ENCODE results near the gene ASIC3. TPM values are rescaled to one million over a fixed set of nuclear protein-coding genes. Genes with fewer than 3 reads are reported as not detected.

The ASIC3 gene
- total RNA-seq, 2 donors from 2014 or later = 2.8 to 4.7 TPM

GRCh38 chr7:151060416-151061212 is 12.3 kb downstream of the ASIC3 start:
- peak overlapping the region; percentile 93 for H3K4me3 Mint-ChIP-seq
- no peaks in the 10 kb centered on the region for H3K9me3 Mint-ChIP-seq
- DNase-seq (ENCODE audit: low spot score) = no peak
- H3K36me3 Mint-ChIP-seq = no peaks in the 10 kb centered on the region
- H3K27me3 Mint-ChIP-seq = no peaks in the 10 kb centered on the region
- peaks cover 28% of the 10 kb centered on the region in 2 donors for H3K4me1 Mint-ChIP-seq (ENCODE audit: low read depth in 2 of 2)
- H3K27ac Mint-ChIP-seq = peak overlapping the region in 1 of 2 donors; percentile 92
- no peak for ATAC-seq

- Mint-ChIP-seq H3K27ac (peak overlapping the region in 1 of 2 donors; percentile 68), H3K4me1 (ENCODE audit: low read depth in 2 of 2) (peaks cover 28% of the 10 kb centered on the region in 2 donors), H3K4me3 (peak overlapping the region; percentile 93), H3K9me3 (no peaks in the 10 kb centered on the region), H3K36me3 (no peaks in the 10 kb centered on the region), H3K27me3 (no peaks in the 10 kb centered on the region)
- ATAC-seq = no peak
- DNase-seq (ENCODE audit: low spot score) = no peak
Measured at GRCh38 chr7:151061213-151062110, 13.1 kb downstream of the ASIC3 start.

GRCh38 chr7:151062111-151062398 is 13.7 kb downstream of the ASIC3 start:
- Mint-ChIP-seq H3K4me3 (no peak overlapping the region), H3K36me3 (no peaks in the 10 kb centered on the region)

GRCh38 chr7:151062399-151063211 is 14.3 kb downstream of the ASIC3 start:
- Mint-ChIP-seq H3K36me3 (no peaks in the 10 kb centered on the region), H3K4me3 (no peak overlapping the region), H3K9me3 (no peaks in the 10 kb centered on the region)

More at GRCh38 chr7:151062111-151062398, 13.7 kb downstream of the ASIC3 start:
- H3K27ac Mint-ChIP-seq = peak overlapping the region in 1 of 2 donors; percentile 68
- no peaks in the 10 kb centered on the region for H3K27me3 Mint-ChIP-seq
- DNase-seq (ENCODE audit: low spot score) (no peak), ATAC-seq (no peak)
- H3K9me3 Mint-ChIP-seq = no peaks in the 10 kb centered on the region
- H3K4me1 Mint-ChIP-seq (ENCODE audit: low read depth in 2 of 2) = peaks cover 25 to 26% of the 10 kb centered on the region in 2 donors

GRCh38 chr7:151063212-151063561 is 14.9 kb downstream of the ASIC3 start:
- no peak overlapping the region for H3K4me3 Mint-ChIP-seq
- H3K9me3 Mint-ChIP-seq = no peaks in the 10 kb centered on the region
- ATAC-seq (no peak), DNase-seq (ENCODE audit: low spot score) (no peak)
- no peaks in the 10 kb centered on the region for H3K27me3 Mint-ChIP-seq
- peaks cover 19 to 20% of the 10 kb centered on the region in 2 donors for H3K4me1 Mint-ChIP-seq (ENCODE audit: low read depth in 2 of 2)
- no peak overlapping the region for H3K27ac Mint-ChIP-seq
- H3K36me3 Mint-ChIP-seq = no peaks in the 10 kb centered on the region

More at GRCh38 chr7:151062399-151063211, 14.3 kb downstream of the ASIC3 start:
- no peak for DNase-seq (ENCODE audit: low spot score)
- H3K27me3 Mint-ChIP-seq = no peaks in the 10 kb centered on the region
- no peak for ATAC-seq
- H3K4me1 Mint-ChIP-seq (ENCODE audit: low read depth in 2 of 2) = peaks cover 19 to 20% of the 10 kb centered on the region in 2 donors
- no peak overlapping the region for H3K27ac Mint-ChIP-seq

- H3K27me3 Mint-ChIP-seq = no peaks in the 10 kb centered on the region
- DNase-seq (ENCODE audit: low spot score) (no peak), ATAC-seq (no peak)
- no peaks in the 10 kb centered on the region for H3K9me3 Mint-ChIP-seq
- H3K27ac Mint-ChIP-seq = no peak overlapping the region
- no peak overlapping the region for H3K4me3 Mint-ChIP-seq
- peaks cover 12 to 14% of the 10 kb centered on the region in 2 donors for H3K4me1 Mint-ChIP-seq (ENCODE audit: low read depth in 2 of 2)
- H3K36me3 Mint-ChIP-seq = no peaks in the 10 kb centered on the region
Measured at GRCh38 chr7:151064454-151064853, 16.1 kb downstream of the ASIC3 start.

GRCh38 chr7:151064993-151065392 is 16.7 kb downstream of the ASIC3 start:
- DNase-seq (ENCODE audit: low spot score) (no peak), ATAC-seq (no peak)
- H3K4me1 Mint-ChIP-seq (ENCODE audit: low read depth in 2 of 2) = peaks cover 12 to 14% of the 10 kb centered on the region in 2 donors
- H3K4me3 Mint-ChIP-seq = no peak overlapping the region
- H3K36me3 Mint-ChIP-seq = no peaks in the 10 kb centered on the region
- H3K9me3 Mint-ChIP-seq = no peaks in the 10 kb centered on the region
- no peaks in the 10 kb centered on the region for H3K27me3 Mint-ChIP-seq
- H3K27ac Mint-ChIP-seq = no peak overlapping the region

- Mint-ChIP-seq H3K27ac (no peak overlapping the region), H3K4me3 (no peak overlapping the region), H3K27me3 (no peaks in the 10 kb centered on the region), H3K4me1 (ENCODE audit: low read depth in 2 of 2) (peaks cover 12 to 14% of the 10 kb centered on the region in 2 donors), H3K36me3 (no peaks in the 10 kb centered on the region), H3K9me3 (no peaks in the 10 kb centered on the region)
- ATAC-seq = no peak
- no peak for DNase-seq (ENCODE audit: low spot score)
Measured at GRCh38 chr7:151065516-151065915, 17.2 kb downstream of the ASIC3 start.

GRCh38 chr7:151066273-151066974 is 18.1 kb downstream of the ASIC3 start:
- Mint-ChIP-seq H3K27me3 (no peaks in the 10 kb centered on the region), H3K4me1 (ENCODE audit: low read depth in 2 of 2) (peaks cover 5 to 9% of the 10 kb centered on the region in 2 donors), H3K36me3 (no peaks in the 10 kb centered on the region), H3K27ac (no peak overlapping the region), H3K4me3 (no peak overlapping the region), H3K9me3 (no peaks in the 10 kb centered on the region)
- no peak for ATAC-seq
- DNase-seq (ENCODE audit: low spot score) = no peak

- Mint-ChIP-seq H3K9me3 (no peaks in the 10 kb centered on the region), H3K27me3 (no peaks in the 10 kb centered on the region), H3K4me1 (ENCODE audit: low read depth in 2 of 2) (peaks cover 0 to 3% of the 10 kb centered on the region in 2 donors), H3K4me3 (no peak overlapping the region), H3K27ac (no peak overlapping the region), H3K36me3 (no peaks in the 10 kb centered on the region)
- ATAC-seq (no peak), DNase-seq (ENCODE audit: low spot score) (no peak)
Measured at GRCh38 chr7:151068069-151068773, 19.9 kb downstream of the ASIC3 start.

- H3K36me3 Mint-ChIP-seq = no peaks in the 10 kb centered on the region
- no peak for DNase-seq (ENCODE audit: low spot score)
- no peaks in the 10 kb centered on the region for H3K9me3 Mint-ChIP-seq
- H3K27me3 Mint-ChIP-seq = no peaks in the 10 kb centered on the region
- no peak overlapping the region for H3K27ac Mint-ChIP-seq
- no peak for ATAC-seq
- H3K4me1 Mint-ChIP-seq (ENCODE audit: low read depth in 2 of 2) = peaks cover 0 to 3% of the 10 kb centered on the region in 2 donors
- no peak overlapping the region for H3K4me3 Mint-ChIP-seq
Measured at GRCh38 chr7:151069841-151070573, 21.7 kb downstream of the ASIC3 start.

- H3K36me3 Mint-ChIP-seq = no peaks in the 10 kb centered on the region
- DNase-seq (ENCODE audit: low spot score) (no peak), ATAC-seq (no peak)
- no peaks in the 10 kb centered on the region for H3K4me1 Mint-ChIP-seq (ENCODE audit: low read depth in 2 of 2)
- H3K4me3 Mint-ChIP-seq = no peak overlapping the region
- H3K27me3 Mint-ChIP-seq = no peaks in the 10 kb centered on the region
- no peak overlapping the region for H3K27ac Mint-ChIP-seq
- H3K9me3 Mint-ChIP-seq = no peaks in the 10 kb centered on the region
Measured at GRCh38 chr7:151070574-151070960, 22.2 kb downstream of the ASIC3 start.
